ENCODE data around the gene RIN3.

Gene RIN3

GRCh38 chr14:92575061-92575747 is 61.6 kb downstream of the RIN3 start:
- no peak for DNase-seq (ENCODE audit: low spot score)

DNA sequence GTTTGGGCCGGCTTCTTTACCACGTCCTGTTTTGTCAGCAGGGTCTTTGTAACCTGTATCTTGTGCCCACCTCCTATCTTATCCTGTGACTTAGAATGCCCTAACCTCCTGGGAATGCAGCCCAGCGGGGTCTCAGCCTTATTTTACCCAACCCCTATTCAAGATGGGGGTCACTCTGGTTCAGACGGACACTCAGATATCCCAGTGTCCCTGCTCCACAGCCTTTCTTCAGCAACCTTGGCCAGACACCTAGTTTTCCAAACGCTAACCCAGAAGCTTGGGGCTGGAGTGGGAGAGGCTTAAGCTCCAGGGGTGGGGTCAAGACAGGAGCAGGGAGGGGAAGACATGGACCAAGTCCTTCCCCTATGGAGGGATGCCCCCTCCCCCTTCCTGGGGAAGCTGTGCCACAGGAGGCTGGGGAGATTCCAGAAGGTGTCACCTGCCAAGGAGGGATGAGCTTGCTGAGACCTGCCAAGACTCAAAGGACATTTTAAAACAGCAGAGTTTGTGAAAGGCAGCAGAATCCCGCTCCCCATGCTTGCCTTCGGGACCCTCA is 62.2 kb downstream of the RIN3 start:
- no peak for DNase-seq (ENCODE audit: low spot score)

DNA sequence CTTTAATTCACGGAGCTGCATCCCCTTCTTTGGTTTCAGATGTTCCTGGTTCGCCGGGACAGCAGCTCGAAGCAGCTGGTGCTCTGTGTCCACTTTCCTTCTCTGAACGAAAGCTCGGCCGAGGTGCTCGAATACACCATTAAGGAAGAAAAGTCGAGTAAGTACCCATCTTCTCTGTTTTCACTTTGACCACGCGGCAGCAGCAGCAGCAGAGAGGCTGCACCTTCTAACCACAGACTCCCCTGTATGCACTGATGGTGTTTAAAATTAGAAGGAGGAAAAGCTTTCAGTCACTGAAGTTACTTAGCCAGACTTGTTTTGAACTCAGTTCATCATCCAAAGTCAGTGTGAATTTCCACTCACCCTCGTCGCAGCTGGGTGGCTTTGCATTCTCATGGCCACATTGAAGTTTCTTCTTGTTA is 63.8 kb downstream of the RIN3 start:
- no peak for DNase-seq (ENCODE audit: low spot score)

GRCh38 chr14:92578511-92578910 is 64.9 kb downstream of the RIN3 start:
- DNase-seq (ENCODE audit: low spot score): no peak

GRCh38 chr14:92579244-92579936 is 65.8 kb downstream of the RIN3 start:
- no peak for DNase-seq (ENCODE audit: low spot score)

DNA sequence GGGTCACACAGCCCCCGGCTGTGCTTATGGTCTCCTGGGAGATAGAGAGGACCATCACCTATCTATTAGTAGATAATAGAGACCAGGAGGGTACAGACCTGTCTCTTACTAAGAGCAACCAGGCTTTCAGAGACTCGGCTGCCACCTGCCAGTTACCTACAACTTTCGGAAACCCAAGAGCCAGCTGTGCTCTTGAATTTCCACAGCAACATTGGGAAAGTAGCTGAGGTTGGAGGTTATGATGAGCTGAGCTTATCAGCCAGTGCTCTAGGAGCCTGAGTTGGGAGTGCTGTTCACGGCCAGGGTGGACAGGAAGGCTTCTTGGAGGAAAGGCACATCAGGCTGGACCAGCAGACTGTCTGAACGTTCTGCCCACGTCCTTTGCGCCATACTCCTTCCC is 67.6 kb downstream of the RIN3 start:
- no peak for DNase-seq (ENCODE audit: low spot score)

- DNase-seq (ENCODE audit: low spot score): no peak
Observed at GRCh38 chr14:92581966-92582566, 68.5 kb downstream of the RIN3 start.

- no peak for DNase-seq (ENCODE audit: low spot score)
Observed at GRCh38 chr14:92582706-92583452, 69.3 kb downstream of the RIN3 start.

DNA sequence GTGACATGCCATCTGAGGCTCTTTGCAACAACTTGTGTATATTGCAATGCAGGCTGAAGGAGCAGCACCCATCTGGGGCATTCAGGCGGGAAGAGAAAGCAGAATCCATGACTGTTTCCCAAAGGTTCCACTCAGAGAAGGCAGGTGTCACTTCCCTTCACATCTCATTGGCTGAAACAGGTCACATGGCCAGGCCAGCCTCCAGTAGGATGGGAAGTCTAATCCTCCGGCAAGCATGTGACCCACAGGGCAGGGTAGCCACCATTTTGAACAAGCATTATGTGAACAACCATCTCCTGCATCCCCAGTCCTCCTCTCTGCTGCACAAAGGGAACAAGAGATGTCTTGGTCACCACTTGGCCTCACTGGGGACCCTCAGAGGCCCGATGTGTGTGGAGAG is 70.6 kb downstream of the RIN3 start:
- no peak for DNase-seq (ENCODE audit: low spot score)

DNA sequence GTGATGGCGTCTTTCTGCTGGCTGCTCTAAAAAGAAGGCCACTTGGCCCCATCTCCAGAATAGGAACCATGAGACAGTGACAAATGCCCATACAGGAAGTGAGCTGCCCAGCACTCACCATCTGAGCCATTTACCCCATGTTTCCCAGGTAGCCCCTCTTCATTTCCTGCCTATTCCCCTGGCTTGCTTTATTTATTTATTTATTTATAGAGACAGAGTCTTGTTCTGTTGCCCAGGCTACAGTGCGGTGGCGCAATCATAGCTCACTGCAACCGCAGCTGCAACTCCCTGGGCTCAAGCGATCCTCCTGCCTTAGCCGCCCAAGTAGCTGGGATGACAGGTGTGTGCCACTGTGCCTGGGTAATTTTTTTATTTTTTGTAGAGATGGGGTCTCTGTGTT is 71.2 kb downstream of the RIN3 start:
- no peak for DNase-seq (ENCODE audit: low spot score)

DNA sequence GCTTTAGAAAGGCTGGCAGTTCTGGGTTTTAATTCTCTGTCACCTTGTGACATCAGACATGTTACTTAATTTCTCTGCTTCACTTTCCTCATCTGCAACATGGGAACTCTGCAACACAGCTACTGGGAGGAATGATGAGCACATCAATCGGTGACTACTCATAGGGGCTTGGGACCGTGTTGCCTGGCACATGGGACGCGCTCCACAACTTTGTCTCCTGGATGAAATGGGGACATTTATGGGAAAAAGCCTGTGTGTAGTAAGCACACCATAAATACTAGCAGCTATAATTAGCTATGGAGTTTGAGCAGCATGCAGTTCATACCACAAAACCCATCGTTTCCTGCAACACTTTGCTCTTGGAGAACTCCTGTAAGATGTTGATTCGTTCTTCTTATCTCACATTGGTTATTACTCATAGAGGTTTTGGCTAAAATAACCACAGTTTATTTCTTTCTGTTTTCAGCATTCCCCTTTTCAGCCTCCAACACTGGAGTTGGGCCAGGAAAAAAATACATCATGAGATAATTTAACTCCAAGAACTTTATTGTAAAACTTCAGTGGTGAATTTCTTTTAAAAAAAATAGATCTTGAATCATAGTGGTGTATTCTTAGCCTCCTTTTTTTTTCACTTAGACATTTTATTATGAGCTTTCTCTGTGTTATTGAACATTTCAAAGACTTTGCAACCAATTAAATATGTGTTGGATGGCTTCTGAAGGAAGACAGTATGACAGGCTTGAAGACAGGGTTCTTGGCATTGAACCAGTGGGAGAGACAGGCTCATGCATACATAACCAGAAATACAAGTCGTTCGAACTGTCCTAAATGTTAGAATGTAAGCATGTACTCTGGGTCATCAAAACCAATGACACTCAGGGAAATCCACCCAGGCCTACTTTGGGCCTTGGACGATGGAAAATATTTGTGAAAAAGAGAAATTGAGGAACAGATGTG is 72.7 kb downstream of the RIN3 start:
- DNase-seq (ENCODE audit: low spot score): no peak

- no peak for DNase-seq (ENCODE audit: low spot score)
Observed at GRCh38 chr14:92586963-92587699, 73.5 kb downstream of the RIN3 start.

- no peak for DNase-seq (ENCODE audit: low spot score)
Observed at GRCh38 chr14:92587700-92588085, 74.1 kb downstream of the RIN3 start.

DNA sequence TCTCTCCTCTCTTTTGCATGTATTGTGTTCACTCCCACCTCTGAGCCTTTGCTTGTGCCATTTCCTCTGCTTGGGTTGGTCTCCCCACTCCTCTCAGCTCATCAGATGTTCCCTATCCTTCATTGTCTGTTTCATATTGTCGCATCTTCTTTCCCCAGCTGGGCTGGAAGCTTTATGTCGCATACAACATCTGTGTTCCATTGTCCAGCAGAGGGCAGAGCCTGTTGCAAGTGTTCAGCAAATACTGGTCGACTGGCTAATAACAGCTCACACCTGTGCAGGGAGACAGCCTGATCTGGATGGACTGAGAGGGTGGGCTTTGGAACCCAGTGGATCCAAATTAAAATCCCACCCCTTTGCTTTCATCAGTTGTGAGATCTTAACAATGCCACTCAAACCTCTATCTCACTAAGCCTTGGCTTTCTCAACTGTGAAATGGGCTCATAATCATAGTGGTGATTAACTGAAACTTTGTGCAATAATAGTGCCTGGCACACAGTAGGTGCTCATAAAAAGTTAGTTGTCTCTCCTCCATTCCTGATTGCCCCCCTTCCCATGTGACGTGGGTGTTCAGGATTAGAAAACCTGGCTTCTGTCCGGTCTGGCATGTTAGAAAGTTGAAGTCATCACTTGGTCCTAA is 75.8 kb downstream of the RIN3 start:
- DNase-seq (ENCODE audit: low spot score): no peak

DNA sequence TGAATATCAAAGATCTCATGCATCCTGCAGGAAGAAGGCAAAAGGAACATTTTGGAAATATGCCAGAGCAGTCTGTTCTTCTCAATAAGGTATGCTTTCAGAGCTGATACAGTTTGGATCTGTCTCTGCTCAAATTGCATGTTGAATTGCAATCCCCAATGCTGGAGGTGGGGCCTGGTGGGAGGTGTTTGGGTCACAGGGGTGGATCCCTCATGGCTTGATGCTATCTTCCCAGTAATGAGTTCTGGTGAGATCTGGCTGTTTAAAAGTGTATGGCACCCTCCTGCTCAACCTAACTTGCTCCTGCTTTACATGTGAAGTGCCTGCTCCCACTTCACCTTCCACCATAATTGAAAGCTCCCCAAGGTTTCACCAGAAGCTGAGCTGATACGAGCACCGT is 76.6 kb downstream of the RIN3 start:
- DNase-seq (ENCODE audit: low spot score): no peak

DNA sequence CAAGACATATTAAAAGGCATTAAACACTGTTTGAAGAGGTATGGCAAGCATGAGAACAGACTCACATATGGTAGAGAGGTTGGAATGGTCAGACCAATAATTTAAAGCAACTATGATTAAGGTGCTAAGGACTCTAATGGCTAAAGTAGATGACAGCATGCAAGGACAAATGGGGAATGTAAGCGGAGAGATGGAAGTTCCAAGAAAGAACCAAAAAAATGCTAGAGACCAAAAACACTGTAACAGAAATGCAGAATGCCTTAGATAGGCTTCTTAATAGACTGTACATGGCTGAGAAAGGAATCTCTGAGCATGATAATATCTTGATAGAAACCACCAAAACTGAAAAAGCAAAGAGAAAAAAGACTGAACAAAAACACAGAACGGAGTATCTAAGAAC is 77.4 kb downstream of the RIN3 start:
- no peak for DNase-seq (ENCODE audit: low spot score)

DNA sequence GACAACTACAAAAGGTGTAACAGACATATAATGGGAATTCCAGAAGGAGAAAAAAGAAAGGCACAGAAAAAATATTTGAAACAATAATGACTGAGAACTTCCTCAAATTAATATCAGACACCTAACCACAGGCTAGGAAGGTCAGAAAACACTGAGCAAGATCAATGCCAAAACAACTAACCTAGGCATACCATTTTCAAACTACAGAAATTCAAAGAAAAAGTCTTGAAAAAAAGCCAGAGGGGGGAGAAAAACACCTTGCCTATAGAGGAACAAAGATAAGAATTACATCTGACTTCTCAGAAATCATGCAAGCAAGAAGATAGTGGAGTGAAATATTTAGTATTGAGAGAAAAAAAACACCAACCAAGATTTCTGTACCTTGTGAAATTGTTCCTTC is 77.8 kb downstream of the RIN3 start:
- no peak for DNase-seq (ENCODE audit: low spot score)

DNA sequence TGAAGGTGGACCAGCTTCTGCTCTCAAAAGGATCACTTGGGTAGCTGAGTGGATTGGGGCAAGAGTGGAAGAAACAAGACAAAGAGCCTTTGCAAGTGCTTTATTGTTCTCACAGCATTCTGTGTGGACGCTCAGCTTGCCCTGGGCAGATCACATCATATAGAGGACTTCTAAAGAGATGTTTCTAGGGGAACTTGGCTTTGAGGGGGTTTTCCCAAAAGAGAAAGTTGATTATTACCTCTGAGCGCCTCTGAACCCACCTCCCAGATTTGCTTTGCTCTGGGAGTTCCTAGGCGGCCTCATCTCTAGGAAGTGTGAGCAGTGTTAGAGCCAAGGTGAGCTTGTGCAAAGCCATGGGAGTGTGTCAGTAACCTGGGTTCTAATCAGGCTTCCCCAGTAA is 81.7 kb downstream of the RIN3 start:
- no peak for DNase-seq (ENCODE audit: low spot score)

GRCh38 chr14:92596331-92596907 is 82.8 kb downstream of the RIN3 start:
- DNase-seq (ENCODE audit: low spot score): no peak
